HG03095 (cell line): Measurements from ENCODE around the gene PPP1R2.
"Not testable (repeated sequence)": the region's sequence is repeated elsewhere in the genome, so short reads cannot be mapped to it uniquely, and the experiment has no call there.

Experiments
- ATAC-seq: cut with Tn5 transposase; IDR thresholded peaks from one replicate; pipeline ENCODE4 v1.9.1; 2021; ENCODE audit warnings: moderate library complexity; ENCODE audit not compliant: unreplicated experiment

The PPP1R2 gene

DNA sequence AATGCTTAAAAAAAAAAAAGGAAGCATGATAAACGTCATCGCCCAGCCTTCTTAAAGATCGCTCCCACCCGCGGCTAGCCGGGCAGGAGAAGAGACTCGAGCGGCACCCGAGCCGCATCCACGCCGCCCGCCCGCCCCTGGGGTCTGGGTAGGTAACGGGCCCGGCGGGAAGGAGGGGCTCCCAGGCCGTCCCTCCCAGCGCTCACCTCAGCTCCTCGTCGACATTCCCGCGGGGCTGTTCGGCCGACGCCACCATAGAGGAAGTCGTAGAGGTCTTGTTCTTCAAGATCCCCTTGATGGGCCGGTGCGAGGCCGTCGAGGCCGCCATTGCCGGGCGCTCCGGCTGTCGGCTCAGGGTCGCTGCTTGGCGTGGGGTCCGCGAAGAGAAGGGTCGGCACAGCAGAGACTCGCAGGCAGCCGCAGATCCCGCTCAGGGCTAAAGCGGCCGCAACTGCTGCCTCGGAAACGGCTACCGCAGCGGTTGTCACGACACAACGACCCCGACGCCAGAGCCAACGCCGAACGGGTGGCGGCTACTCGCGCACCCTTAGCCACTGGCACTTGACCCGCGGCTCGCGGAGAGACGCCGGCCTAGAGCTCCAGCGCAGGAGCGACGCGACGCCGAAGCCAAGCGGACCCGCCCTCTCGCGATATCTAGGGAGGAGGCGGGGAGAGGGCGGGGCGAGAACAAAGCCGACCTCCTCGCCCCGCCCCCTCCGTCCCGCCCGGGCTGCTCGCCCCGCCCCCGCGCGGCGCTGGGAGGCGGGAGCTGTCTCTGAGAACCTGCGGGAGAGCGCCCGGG, at the start of gene PPP1R2:
TSS of gene PPP1R2 (minus strand) at position 628 of the 802 bp plus-strand sequence. CDS start at position 328, 300 bp downstream.
- peak; percentile 69 for ATAC-seq

DNA sequence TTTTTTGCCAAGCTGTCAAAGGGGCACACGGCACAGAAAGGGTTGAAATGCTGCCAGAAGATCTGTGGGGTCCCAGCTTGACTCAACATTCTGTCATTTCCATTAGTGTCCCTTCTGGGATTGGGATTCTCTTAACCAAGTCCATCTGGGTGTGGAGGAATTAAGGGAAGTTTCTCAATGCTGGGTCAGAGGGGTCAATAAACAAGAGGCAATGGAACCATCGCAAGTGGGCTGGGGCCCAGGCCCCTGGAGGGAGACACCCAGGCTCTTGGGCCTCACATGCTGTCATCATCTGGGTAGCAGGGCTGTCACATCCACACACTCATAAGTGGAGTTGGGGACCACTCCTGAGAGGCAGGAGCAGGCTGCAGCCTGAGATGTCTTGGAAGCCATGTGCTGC, 48.7 kb upstream of the PPP1R2 start:
- no peak for ATAC-seq

DNA sequence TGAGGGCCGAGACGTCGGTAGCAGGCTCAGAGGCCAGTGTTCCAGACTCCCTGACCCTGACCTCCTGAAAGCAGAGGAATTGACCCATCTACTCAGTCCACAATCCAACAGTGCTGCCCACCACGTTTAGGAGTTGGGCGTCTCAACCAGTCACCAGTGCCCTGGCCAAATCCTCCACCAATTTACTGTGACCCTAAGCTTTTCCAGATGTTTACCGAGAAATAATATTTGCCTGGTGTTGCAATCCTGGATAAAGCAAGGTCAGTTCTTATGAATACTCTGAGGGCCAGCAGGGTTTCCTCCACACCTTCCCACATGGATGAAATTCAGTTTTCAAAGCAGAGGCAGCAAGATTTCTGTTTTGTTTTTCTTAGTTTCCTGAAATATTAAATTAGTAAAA, 48.1 kb upstream of the PPP1R2 start:
- no peak for ATAC-seq

- ATAC-seq, result not testable (repeated sequence)
Observed at GRCh38 chr3:195590381-195590780, 47.3 kb upstream of the PPP1R2 start.

DNA sequence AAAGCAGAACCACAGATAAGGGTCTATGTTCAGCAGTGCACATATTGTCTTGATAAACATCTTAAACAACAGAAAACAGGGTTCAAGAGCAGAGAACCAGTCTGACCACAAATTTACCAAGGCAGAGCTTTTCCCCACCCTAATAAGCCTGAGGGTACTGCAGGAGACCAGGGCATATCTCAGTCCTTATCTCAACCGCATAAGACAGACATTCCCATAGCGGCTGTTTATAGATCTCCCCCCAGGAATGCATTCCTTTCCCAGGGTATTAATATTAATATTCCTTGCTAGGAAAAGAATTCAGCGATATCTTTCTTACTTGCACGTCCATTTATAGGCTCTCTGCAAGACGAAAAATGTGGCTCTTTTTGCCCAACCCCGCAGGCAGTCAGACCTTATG, 46.7 kb upstream of the PPP1R2 start:
- ATAC-seq, result not testable (repeated sequence)

DNA sequence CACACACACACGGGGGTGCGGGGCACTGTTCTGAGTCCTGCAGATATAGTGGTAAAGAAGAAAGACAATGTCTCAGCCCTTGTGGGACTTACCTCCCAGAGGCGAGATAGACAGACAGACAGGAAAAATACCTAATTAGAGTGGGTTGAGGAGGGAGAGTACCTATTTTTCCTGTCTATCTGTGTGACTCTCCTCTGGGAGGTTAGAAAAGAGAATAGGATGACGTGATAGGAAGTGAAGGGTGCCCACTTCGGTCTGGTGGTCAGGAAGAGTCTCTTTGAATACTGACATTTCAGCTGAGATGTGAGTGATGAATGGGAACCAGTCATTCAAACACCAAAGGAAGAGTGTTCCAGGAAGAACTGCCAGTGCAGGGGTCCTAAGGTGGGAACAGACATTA, 44.7 kb upstream of the PPP1R2 start:
- peak; percentile 75 for ATAC-seq

- no peak for ATAC-seq
Observed at GRCh38 chr3:195587406-195587805, 44.3 kb upstream of the PPP1R2 start.

DNA sequence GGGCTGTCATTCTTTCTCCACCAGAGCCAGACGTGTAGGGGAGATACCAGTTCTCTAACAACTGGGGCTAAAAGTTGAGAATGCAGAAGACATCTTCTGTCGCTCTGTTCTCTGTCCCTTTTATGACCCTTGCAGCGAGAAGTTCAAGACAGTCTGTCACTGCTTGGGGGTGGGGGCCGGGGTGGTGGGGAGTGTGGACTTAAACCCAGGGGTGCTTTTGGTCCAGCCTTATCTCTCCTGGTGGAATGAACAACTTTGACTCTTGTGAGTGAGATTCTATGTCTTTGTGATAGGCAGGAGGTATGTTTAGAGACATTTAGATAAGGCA, 41.4 kb upstream of the PPP1R2 start:
- ATAC-seq, result no peak

GRCh38 chr3:195583831-195584542, 40.9 kb upstream of the PPP1R2 start, which contains the start of gene APOD:
Gene APOD, minus strand, starts transcription at chr3:195583940. Its CDS starts 4,479 bp downstream, at chr3:195579461.
- ATAC-seq, result no peak

- ATAC-seq, result no peak
Observed at GRCh38 chr3:195582947-195583346, 39.8 kb upstream of the PPP1R2 start.

DNA sequence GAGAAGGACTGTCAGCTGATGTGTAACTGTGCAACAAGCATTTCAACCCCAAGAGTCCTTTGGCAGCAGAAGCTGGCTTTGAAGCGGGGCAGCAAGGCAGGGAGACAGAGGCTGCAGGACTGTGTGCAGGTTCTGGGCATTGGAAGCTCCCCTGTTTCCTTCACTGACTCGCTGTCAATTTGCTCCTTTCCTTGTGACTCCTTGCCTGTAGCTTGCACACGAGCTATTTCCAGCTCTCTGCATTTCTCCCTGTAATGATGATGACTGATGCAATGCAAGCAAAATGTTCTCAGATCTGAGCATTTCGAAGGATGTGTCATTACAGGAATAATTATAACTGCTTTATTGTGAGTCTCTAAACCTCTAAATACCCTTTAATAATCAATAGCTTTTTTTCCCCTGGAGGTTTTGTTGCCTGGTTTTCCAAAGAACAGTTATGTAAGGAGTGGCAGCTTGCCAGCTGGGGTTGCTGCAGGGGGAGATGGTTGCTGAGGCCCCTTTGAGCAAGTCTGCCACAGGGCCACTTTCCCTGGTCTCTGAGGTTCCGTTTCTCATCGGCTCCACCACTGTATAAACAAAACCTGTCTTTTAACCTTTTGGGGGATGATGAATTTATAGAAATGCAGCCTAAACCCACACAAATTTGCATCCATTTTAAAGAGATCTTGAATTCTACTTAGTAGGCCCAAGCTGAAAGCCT, 37.8 kb upstream of the PPP1R2 start:
- no peak for ATAC-seq

GRCh38 chr3:195579281-195579680, 36.2 kb upstream of the PPP1R2 start:
- ATAC-seq, result no peak

DNA sequence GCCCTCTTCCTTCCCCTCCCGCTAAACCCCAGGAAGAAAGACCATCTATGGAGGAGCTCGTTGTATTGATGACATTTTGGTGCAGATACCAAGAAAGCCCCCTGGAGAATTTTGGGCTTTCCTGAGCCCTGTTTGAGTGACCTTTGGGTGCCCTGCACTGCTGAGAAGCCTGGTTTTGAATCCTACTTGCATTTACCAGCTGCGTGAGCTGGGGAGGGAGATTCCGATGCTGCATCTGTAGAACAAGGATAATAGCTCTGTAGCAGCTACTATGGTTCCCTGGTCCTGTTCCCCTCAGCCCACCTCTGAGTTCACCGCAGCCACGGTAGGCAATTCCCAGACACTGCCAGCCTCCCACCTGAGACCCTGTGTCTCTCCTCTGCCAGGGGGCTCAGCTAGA, 35.4 kb upstream of the PPP1R2 start:
- ATAC-seq, result no peak

DNA sequence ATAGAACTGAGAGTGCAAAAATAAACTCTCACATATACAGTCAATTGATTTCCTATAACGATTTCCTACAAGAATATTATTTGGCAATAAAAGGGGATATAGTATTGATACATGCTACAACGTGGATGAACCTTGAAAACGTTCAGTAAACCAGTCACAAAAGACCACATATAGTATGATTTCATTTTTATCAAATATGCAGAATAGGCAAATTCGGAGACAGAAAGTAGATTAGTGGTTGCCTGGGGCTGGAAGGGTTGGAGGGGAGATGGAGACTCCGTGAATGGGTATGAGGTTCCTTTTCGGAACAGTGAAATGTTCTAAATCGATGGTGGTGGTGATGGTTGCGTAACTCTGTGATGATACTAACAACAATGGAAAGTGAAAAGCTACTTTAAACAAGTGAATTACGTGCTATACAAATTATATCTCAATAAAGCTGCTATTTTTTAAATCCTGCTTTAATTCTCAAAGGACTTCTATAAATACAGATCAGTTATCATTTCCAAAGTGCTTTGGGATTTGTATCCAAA, 34.6 kb upstream of the PPP1R2 start:
- ATAC-seq, result no peak

- no peak for ATAC-seq
Observed at GRCh38 chr3:195574497-195575304, 31.6 kb upstream of the PPP1R2 start.

- no peak for ATAC-seq
Observed at GRCh38 chr3:195573611-195574496, 30.7 kb upstream of the PPP1R2 start.

DNA sequence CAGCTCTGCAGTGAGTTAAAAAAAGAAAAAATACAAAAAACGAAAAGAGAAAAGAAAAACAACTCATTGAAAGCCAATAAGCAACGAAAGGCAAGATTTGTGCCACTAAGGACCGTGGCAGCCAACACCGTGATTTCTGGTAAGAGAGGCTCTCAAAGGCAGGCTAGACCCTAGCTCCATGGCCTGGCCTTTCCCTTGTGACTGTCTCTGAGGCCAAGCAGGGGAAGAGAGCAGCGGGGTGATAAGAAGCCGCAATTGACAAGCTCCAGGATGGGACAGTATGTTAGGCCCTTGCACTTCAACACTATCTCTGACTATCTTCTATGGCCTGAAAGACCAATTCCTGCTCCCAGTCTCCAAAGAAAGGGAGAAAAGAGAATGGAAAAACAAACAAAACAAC, 28.2 kb upstream of the PPP1R2 start:
- no peak for ATAC-seq

- no peak for ATAC-seq
Observed at GRCh38 chr3:195570912-195571311, 27.8 kb upstream of the PPP1R2 start.

DNA sequence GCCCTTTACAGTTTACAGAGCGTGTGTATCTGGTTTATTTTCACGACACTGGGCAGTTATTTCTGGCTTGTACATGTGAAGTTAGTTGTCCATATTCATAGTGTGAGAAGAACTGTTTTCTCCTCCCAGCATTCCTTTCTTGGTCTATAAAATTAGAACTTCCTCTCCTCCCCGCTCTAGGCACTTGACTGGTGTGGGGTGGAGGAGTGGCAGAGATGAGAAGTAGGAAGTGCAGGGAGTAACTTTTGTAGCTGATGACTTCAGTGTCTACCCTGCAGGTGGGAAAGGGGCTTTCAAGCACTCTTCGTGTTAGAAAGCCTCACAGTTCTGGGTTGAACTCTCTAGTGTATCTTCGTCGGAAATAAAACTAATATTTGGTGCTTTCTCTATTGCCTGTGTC, 27.2 kb upstream of the PPP1R2 start:
- ATAC-seq, result no peak

DNA sequence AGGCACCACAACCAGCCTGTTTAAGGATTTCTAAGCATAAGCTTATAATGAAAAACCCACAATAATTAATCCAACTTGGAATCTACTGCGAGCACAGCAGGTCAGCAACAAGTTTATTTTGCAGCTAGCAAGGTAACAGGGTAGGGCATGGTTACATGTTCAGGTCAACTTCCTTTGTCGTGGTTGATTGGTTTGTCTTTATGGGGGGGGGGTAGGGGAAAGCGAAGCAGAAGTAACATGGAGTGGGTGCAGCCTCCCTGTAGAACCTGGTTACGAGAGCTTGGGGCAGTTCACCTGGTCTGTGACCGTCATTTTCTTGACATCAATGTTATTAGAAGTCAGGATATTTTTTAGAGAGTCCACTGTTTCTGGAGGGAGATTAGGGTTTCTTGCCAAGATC, 25.5 kb upstream of the PPP1R2 start:
- ATAC-seq, result no peak
